HEK293T (cell line): ENCODE data around the gene SLC38A1.
"Not testable (repeated sequence)": the region's sequence is repeated elsewhere in the genome, so short reads cannot be mapped to it uniquely, and the experiment has no call there.

Experiments
- FOXA1 ChIP-seq: fragments of 450-650 bp; IDR thresholded peaks from 2 replicates; pipeline ENCODE4 v1.6.1; 2016; ENCODE audit warnings: mild to moderate bottlenecking
- FOXK2 ChIP-seq: fragments of 450-650 bp; IDR thresholded peaks from 2 replicates; pipeline ENCODE4 v1.6.1; 2016; ENCODE audit warnings: mild to moderate bottlenecking
- FOXM1 ChIP-seq: fragments of 450-650 bp; IDR thresholded peaks from 2 replicates; pipeline ENCODE4 v1.6.1; 2017; ENCODE audit warnings: mild to moderate bottlenecking, borderline replicate concordance
- HDGF ChIP-seq: fragments of 450-650 bp; IDR thresholded peaks from 2 replicates; pipeline ENCODE4 v1.6.1; 2017; ENCODE audit warnings: antibody characterized with exemption, borderline replicate concordance
- NFRKB ChIP-seq: fragments of 450-650 bp; IDR thresholded peaks from 2 replicates; pipeline ENCODE4 v1.6.1; 2016; ENCODE audit warnings: mild to moderate bottlenecking, moderate library complexity
- PKNOX1 ChIP-seq: fragments of 450-650 bp; IDR thresholded peaks from 2 replicates; pipeline ENCODE4 v1.6.1; 2016
- SP1 ChIP-seq: fragments of 450-650 bp; IDR thresholded peaks from 2 replicates; pipeline ENCODE4 v1.6.1; 2017
- SUZ12 ChIP-seq: fragments of 450-650 bp; IDR thresholded peaks from 2 replicates; pipeline ENCODE4 v1.6.1; 2016; ENCODE audit warnings: mild to moderate bottlenecking
- TARDBP ChIP-seq: fragments of 450-650 bp; IDR thresholded peaks from 2 replicates; pipeline ENCODE4 v1.6.1; 2016

DNA sequence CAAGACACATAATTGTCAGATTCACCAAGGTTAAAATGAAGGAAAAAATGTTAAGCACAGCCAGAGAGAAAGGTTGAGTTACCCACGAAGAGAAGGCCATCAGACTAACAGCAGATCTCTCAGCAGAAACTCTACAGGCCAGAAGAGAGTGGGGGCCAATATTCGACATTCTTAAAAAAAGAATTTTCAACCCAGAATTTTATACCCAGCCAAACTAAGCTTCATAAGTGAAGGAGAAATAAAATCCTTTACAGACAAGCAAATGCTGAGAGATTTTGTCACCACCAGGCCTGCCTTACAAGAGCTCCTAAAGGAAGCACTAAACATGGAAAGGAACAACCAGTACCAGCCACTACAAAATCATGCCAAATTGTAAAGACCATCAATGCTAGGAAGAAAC, 16.3 kb upstream of the SLC38A1 start:
- TF ChIP-seq FOXA1, SUZ12, TARDBP, PKNOX1, SP1, HDGF, NFRKB, FOXM1, FOXK2: not testable (repeated sequence)
